Suprapubic skin (tissue), 4 donors: ENCODE measurements around the gene CCT7.

Experiments
- POLR2A ChIP-seq, 2 donors: fragments of 450-650 bp; IDR thresholded peaks; one replicate each; pipeline ENCODE4 v1.6.1; 2017; ENCODE audit warnings: antibody characterized with exemption in 2 of 2, mild to moderate bottlenecking in 2 of 2, moderate library complexity in 2 of 2
- POLR2AphosphoS5 ChIP-seq, 3 donors: sonication (generic); formaldehyde crosslinking; IDR thresholded peaks; one replicate each; pipeline ENCODE4 v1.6.1; 2017; ENCODE audit warnings: antibody characterized with exemption in 3 of 3
- TF ChIP-seq, protein P1 (sequence below), 2 donors: fragments of 200-600 bp in 1 of 2; fragments of 450-650 bp in 1 of 2; sonication (generic) in 1 of 2; IDR thresholded peaks; one replicate each; pipeline ENCODE4 v1.5.1; 2016 to 2019; ENCODE audit warnings: antibody characterized with exemption in 2 of 2, mild to moderate bottlenecking in 1 of 2, moderate library complexity in 1 of 2

DNA sequence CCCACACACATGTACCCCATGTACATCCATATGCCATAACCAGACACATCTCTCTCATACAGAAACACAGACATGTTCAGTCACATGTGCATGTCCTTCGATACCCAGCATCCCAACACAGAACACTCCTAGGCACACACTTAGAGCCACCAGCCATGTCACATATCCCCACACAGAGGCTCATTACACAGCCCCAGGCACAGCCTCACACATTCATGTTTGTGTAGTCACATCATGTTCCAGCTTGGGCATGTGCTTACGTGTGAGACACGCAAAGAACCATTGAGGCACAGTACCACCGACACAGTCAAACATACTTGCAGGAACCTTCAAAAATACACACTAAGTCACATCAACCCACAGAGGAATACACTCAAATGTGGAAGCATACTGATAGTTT, 32.9 kb downstream of the CCT7 start:
- TF ChIP-seq, protein P1, sequence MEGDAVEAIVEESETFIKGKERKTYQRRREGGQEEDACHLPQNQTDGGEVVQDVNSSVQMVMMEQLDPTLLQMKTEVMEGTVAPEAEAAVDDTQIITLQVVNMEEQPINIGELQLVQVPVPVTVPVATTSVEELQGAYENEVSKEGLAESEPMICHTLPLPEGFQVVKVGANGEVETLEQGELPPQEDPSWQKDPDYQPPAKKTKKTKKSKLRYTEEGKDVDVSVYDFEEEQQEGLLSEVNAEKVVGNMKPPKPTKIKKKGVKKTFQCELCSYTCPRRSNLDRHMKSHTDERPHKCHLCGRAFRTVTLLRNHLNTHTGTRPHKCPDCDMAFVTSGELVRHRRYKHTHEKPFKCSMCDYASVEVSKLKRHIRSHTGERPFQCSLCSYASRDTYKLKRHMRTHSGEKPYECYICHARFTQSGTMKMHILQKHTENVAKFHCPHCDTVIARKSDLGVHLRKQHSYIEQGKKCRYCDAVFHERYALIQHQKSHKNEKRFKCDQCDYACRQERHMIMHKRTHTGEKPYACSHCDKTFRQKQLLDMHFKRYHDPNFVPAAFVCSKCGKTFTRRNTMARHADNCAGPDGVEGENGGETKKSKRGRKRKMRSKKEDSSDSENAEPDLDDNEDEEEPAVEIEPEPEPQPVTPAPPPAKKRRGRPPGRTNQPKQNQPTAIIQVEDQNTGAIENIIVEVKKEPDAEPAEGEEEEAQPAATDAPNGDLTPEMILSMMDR (IDR thresholded peaks at IDR 0.05): no peak
- TF ChIP-seq POLR2A (IDR thresholded peaks at IDR 0.05): no peak
- no peak for TF ChIP-seq POLR2AphosphoS5 (IDR thresholded peaks at IDR 0.05)
